Measurements from ENCODE around the gene DISP2. TPM values are rescaled to one million over a fixed set of nuclear protein-coding genes. Genes with fewer than 3 reads are reported as not detected.

The DISP2 gene
- total RNA-seq, 6 donors from 2014 or later = under 0.01 to 3.5 (median 0.13) TPM

GRCh38 chr15:40415226-40415625, 57.2 kb downstream of the DISP2 start:
- peaks cover 25 to 85% (median 72%) of the 10 kb centered on the region in 4 donors for H3K36me3 ChIP-seq
- ATAC-seq (ENCODE audit: low FRiP score in 2 of 2) = no peak
- DNase-seq = no peak

GRCh38 chr15:40416056-40416455, 58.0 kb downstream of the DISP2 start:
- no peak overlapping the region for H3K4me3 ChIP-seq
- H3K4me1 ChIP-seq = peaks cover 2 to 9% (median 6%) of the 10 kb centered on the region in 4 donors
- ATAC-seq (ENCODE audit: low FRiP score in 2 of 2) (no peak), DNase-seq (peak in 1 of 2 donors; percentile 53)
- no peak overlapping the region for H3K27ac ChIP-seq
- peaks cover 22 to 76% (median 64%) of the 10 kb centered on the region in 4 donors for H3K36me3 ChIP-seq
- no peaks in the 10 kb centered on the region for H3K27me3 ChIP-seq
- no peaks in the 10 kb centered on the region for H3K9me3 ChIP-seq
- WGBS, 2 donors = 90 to 92% methylated on average over 2 to 14 of the region's 14 CpGs
- TF ChIP-seq CTCF (IDR thresholded peaks at IDR 0.05) = no peak
- TF ChIP-seq POLR2AphosphoS5 (IDR thresholded peaks at IDR 0.05) = no peak
- TF ChIP-seq EP300 (IDR thresholded peaks at IDR 0.05) = no peak
- TF ChIP-seq POLR2A (IDR thresholded peaks at IDR 0.05) = no peak

More at GRCh38 chr15:40415226-40415625, 57.2 kb downstream of the DISP2 start:
- WGBS, 2 donors = 92 to 93% methylated on average over 10 of the region's 10 CpGs
- peaks cover 0 to 2% (median 0%) of the 10 kb centered on the region in 4 donors for H3K4me1 ChIP-seq
- H3K4me3 ChIP-seq = no peak overlapping the region
- TF ChIP-seq EP300 (IDR thresholded peaks at IDR 0.05) (no peak), CTCF (IDR thresholded peaks at IDR 0.05) (no peak), POLR2AphosphoS5 (IDR thresholded peaks at IDR 0.05) (no peak), POLR2A (IDR thresholded peaks at IDR 0.05) (no peak)
- H3K9me3 ChIP-seq = no peaks in the 10 kb centered on the region
- no peaks in the 10 kb centered on the region for H3K27me3 ChIP-seq
- H3K27ac ChIP-seq = no peak overlapping the region

GRCh38 chr15:40418126-40418525, 60.1 kb downstream of the DISP2 start:
- WGBS, 2 donors = 93% methylated on average over 10 of the region's 10 CpGs
- ATAC-seq (ENCODE audit: low FRiP score in 2 of 2) = no peak
- Histone ChIP-seq H3K36me3 (peaks cover 17 to 56% (median 47%) of the 10 kb centered on the region in 4 donors), H3K4me3 (no peak overlapping the region), H3K27ac (no peak overlapping the region), H3K27me3 (no peaks in the 10 kb centered on the region), H3K4me1 (peaks cover 9 to 20% (median 17%) of the 10 kb centered on the region in 4 donors), H3K9me3 (no peaks in the 10 kb centered on the region)
- peak in 1 of 2 donors; percentile 36 for DNase-seq
- TF ChIP-seq POLR2AphosphoS5 (IDR thresholded peaks at IDR 0.05) (no peak), POLR2A (IDR thresholded peaks at IDR 0.05) (no peak), CTCF (IDR thresholded peaks at IDR 0.05) (no peak), EP300 (IDR thresholded peaks at IDR 0.05) (no peak)

- WGBS, 2 donors = 80 to 89% methylated on average over 11 of the region's 11 CpGs
- Histone ChIP-seq H3K27me3 (no peaks in the 10 kb centered on the region), H3K27ac (peak overlapping the region in 1 of 4 donors; percentile 49), H3K36me3 (peaks cover 13 to 35% (median 30%) of the 10 kb centered on the region in 4 donors), H3K4me1 (peaks cover 9 to 20% (median 17%) of the 10 kb centered on the region in 4 donors), H3K9me3 (no peaks in the 10 kb centered on the region), H3K4me3 (no peak overlapping the region)
- DNase-seq (peak in 1 of 2 donors; percentile 66), ATAC-seq (ENCODE audit: low FRiP score in 2 of 2) (no peak)
- TF ChIP-seq EP300 (IDR thresholded peaks at IDR 0.05) = no peak
- TF ChIP-seq POLR2A (IDR thresholded peaks at IDR 0.05) = no peak
- TF ChIP-seq POLR2AphosphoS5 (IDR thresholded peaks at IDR 0.05) = no peak
- no peak for TF ChIP-seq CTCF (IDR thresholded peaks at IDR 0.05)
These were observed 62.2 kb downstream of the DISP2 start for GRCh38 chr15:40420071-40420713.
